C4-2B (cell line): ENCODE results near the gene ZNF688.

ENCODE experiments used
- H3K27ac ChIP-seq: fragments of 450-650 bp; 2 replicates; pipeline ENCODE4 v1.5.1; 2017
- CTCF ChIP-seq: fragments of 450-650 bp; conservative IDR thresholded peaks from 2 replicates; pipeline ENCODE4 v1.5.1; 2017; ENCODE audit warnings: mild to moderate bottlenecking
- ZFX ChIP-seq: fragments of 450-650 bp; IDR thresholded peaks from 2 replicates; pipeline ENCODE4 v1.6.1; 2017

The ZNF688 gene

DNA sequence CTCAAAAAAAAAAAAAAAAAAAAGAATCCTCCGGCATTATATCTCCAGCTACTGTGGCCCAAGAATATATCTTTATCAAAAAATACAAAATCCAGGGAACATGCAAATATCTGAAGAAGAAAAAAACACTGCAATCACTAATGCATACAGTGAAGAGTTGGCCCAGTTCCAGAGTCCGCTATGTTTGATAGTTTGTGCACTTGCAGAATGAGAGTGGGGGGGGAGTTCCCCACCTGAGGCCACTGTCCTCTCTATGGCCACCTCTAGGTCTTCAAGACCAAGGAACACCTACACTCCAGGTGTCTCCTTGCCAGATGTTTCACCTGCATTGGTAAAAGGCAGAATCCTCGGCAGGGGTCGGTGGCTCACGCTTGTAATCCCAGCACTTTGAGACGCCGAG is 9.9 kb upstream of the ZNF688 start:
- H3K27ac ChIP-seq = no peak overlapping the region
- TF ChIP-seq ZFX = no peak
- TF ChIP-seq CTCF = no peak

GRCh38 chr16:30574678-30575077 is 3.2 kb upstream of the ZNF688 start:
- TF ChIP-seq CTCF = no peak
- TF ChIP-seq ZFX = no peak

GRCh38 chr16:30570636-30571444 is 674 bp downstream of the ZNF688 start:
- no peak for TF ChIP-seq CTCF
- TF ChIP-seq ZFX = no peak
- peak overlapping the region; percentile 82 for H3K27ac ChIP-seq

More at GRCh38 chr16:30574678-30575077, 3.2 kb upstream of the ZNF688 start:
- H3K27ac ChIP-seq = no peak overlapping the region

GRCh38 chr16:30569746-30570635 is 1.5 kb downstream of the ZNF688 start:
- no peak for TF ChIP-seq ZFX
- TF ChIP-seq CTCF = no peak
- no peak overlapping the region for H3K27ac ChIP-seq

DNA sequence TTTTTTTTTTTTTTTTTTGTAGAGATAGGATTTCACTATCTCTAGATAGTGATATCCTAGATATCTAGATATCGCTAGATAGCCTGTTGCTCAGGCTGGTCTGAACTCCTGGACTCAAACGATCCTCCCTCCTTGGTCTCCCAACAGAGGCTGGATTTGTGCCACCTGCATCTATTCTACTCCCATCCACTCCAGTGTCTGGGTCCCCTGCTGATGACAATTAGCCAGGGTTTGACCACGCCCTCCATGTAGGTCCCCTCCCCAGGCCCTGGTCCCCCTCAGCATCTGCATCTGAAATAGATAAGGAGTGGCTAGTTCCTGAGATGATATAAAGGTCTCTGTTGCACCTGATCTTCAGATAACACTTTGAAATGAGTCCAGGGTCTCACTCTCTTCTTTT is 2.2 kb downstream of the ZNF688 start:
- no peak overlapping the region for H3K27ac ChIP-seq
- TF ChIP-seq ZFX (no peak), CTCF (no peak)

GRCh38 chr16:30567991-30568638 is 3.4 kb downstream of the ZNF688 start:
- TF ChIP-seq CTCF (no peak), ZFX (no peak)
- no peak overlapping the region for H3K27ac ChIP-seq
